CD4-positive, alpha-beta T cell treated with Interleukin-17A for 4 hours (primary cell): Measurements from ENCODE around the gene GAB4.
"Not testable (repeated sequence)": the region's sequence is repeated elsewhere in the genome, so short reads cannot be mapped to it uniquely, and the experiment has no call there.

ENCODE experiments used
- DNase-seq: peaks from one replicate; pipeline ENCODE4 v3.0.0-alpha.2; 2020; ENCODE audit warnings: mixed read lengths

The GAB4 gene

GRCh38 chr22:17007852-17008731, at the start of gene GAB4:
Gene GAB4 (minus strand): TSS chr22:17008222. CDS start chr22:17008114, 108 bp downstream.
- DNase-seq, result no peak

GRCh38 chr22:17056807-17057206, 48.8 kb upstream of the GAB4 start:
- no peak for DNase-seq

GRCh38 chr22:17056058-17056457, 48.0 kb upstream of the GAB4 start:
- DNase-seq, result no peak

- no peak for DNase-seq
These were observed 39.6 kb upstream of the GAB4 start for GRCh38 chr22:17047656-17048055.

- DNase-seq, result no peak
These were observed 38.7 kb upstream of the GAB4 start for GRCh38 chr22:17046566-17047348.

GRCh38 chr22:17043521-17043920, 35.5 kb upstream of the GAB4 start:
- DNase-seq, result no peak

- DNase-seq, result not testable (repeated sequence)
These were observed 29.1 kb upstream of the GAB4 start for GRCh38 chr22:17036842-17037711.

GRCh38 chr22:17035976-17036841, 28.2 kb upstream of the GAB4 start:
- DNase-seq, result not testable (repeated sequence)

GRCh38 chr22:17035246-17035645, 27.2 kb upstream of the GAB4 start:
- DNase-seq, result no peak

GRCh38 chr22:17034532-17034931, 26.5 kb upstream of the GAB4 start:
- not testable (repeated sequence) for DNase-seq

- DNase-seq, result not testable (repeated sequence)
These were observed 24.3 kb upstream of the GAB4 start for GRCh38 chr22:17032277-17032676.

GRCh38 chr22:17024380-17024779, 16.4 kb upstream of the GAB4 start:
- not testable (repeated sequence) for DNase-seq

GRCh38 chr22:17015552-17015951, 7.5 kb upstream of the GAB4 start:
- DNase-seq, result not testable (repeated sequence)

GRCh38 chr22:17014101-17014440, 6.0 kb upstream of the GAB4 start:
- not testable (repeated sequence) for DNase-seq

- DNase-seq, result no peak
These were observed 5.5 kb upstream of the GAB4 start for GRCh38 chr22:17013396-17014100.

- no peak for DNase-seq
These were observed 4.2 kb upstream of the GAB4 start for GRCh38 chr22:17012267-17012666.

- no peak for DNase-seq
These were observed 1.7 kb upstream of the GAB4 start for GRCh38 chr22:17009640-17010291.

GRCh38 chr22:17007257-17007656, 765 bp downstream of the GAB4 start:
- no peak for DNase-seq

GRCh38 chr22:16989915-16990314, 18.1 kb downstream of the GAB4 start:
- no peak for DNase-seq

- DNase-seq, result no peak
These were observed 19.8 kb downstream of the GAB4 start for GRCh38 chr22:16988257-16988656.

GRCh38 chr22:16987822-16988221, 20.2 kb downstream of the GAB4 start:
- no peak for DNase-seq
